WTC11 (cell line): ENCODE measurements around the gene LUC7L3.

Experiments used
- NFYB ChIP-seq: sonication (generic); formaldehyde crosslinking; conservative IDR thresholded peaks from 2 replicates; pipeline ENCODE4 v1.8.0; 2022; ENCODE audit warnings: low read depth, missing genetic modification reagents
- TF ChIP-seq, protein P1 (sequence below): fragments of 200-600 bp; IDR thresholded peaks from 2 replicates; pipeline ENCODE4 v1.8.0; 2022; ENCODE audit warnings: antibody characterized with exemption
- TF ChIP-seq, protein P2 (sequence below): sonication (generic); formaldehyde crosslinking; IDR thresholded peaks from 2 replicates; pipeline ENCODE4 v1.8.1; 2023; ENCODE audit warnings: mild to moderate bottlenecking, missing genetic modification reagents, borderline replicate concordance

DNA sequence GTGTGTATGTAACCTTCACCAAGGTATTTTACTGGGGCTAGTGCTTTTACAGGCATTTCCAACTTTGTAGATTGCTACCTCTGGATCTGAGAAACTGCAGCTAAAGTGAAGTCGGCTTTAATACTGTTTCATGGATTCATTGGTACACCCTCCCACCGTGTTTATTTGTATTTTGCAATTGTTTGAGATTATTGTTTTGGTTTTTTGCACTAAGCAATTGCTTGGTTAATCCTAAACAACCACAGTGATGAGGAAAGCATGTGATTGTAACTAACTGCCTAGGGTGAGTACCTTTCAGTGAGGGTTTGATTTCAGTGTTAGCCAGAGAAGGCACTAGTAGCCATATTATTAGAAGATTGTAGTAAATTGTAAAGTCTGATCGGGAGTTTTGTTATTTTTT, 3.3 kb downstream of the LUC7L3 start:
- TF ChIP-seq, protein P1, sequence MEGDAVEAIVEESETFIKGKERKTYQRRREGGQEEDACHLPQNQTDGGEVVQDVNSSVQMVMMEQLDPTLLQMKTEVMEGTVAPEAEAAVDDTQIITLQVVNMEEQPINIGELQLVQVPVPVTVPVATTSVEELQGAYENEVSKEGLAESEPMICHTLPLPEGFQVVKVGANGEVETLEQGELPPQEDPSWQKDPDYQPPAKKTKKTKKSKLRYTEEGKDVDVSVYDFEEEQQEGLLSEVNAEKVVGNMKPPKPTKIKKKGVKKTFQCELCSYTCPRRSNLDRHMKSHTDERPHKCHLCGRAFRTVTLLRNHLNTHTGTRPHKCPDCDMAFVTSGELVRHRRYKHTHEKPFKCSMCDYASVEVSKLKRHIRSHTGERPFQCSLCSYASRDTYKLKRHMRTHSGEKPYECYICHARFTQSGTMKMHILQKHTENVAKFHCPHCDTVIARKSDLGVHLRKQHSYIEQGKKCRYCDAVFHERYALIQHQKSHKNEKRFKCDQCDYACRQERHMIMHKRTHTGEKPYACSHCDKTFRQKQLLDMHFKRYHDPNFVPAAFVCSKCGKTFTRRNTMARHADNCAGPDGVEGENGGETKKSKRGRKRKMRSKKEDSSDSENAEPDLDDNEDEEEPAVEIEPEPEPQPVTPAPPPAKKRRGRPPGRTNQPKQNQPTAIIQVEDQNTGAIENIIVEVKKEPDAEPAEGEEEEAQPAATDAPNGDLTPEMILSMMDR, result no peak
- TF ChIP-seq, protein P2, sequence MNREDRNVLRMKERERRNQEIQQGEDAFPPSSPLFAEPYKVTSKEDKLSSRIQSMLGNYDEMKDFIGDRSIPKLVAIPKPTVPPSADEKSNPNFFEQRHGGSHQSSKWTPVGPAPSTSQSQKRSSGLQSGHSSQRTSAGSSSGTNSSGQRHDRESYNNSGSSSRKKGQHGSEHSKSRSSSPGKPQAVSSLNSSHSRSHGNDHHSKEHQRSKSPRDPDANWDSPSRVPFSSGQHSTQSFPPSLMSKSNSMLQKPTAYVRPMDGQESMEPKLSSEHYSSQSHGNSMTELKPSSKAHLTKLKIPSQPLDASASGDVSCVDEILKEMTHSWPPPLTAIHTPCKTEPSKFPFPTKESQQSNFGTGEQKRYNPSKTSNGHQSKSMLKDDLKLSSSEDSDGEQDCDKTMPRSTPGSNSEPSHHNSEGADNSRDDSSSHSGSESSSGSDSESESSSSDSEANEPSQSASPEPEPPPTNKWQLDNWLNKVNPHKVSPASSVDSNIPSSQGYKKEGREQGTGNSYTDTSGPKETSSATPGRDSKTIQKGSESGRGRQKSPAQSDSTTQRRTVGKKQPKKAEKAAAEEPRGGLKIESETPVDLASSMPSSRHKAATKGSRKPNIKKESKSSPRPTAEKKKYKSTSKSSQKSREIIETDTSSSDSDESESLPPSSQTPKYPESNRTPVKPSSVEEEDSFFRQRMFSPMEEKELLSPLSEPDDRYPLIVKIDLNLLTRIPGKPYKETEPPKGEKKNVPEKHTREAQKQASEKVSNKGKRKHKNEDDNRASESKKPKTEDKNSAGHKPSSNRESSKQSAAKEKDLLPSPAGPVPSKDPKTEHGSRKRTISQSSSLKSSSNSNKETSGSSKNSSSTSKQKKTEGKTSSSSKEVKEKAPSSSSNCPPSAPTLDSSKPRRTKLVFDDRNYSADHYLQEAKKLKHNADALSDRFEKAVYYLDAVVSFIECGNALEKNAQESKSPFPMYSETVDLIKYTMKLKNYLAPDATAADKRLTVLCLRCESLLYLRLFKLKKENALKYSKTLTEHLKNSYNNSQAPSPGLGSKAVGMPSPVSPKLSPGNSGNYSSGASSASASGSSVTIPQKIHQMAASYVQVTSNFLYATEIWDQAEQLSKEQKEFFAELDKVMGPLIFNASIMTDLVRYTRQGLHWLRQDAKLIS (CRISPR knock-in tag), result no peak
- TF ChIP-seq NFYB, result no peak
